ENCODE data around the gene MNAT1. TPM values are rescaled to one million over a fixed set of nuclear protein-coding genes. Genes with fewer than 3 reads are reported as not detected.
"Not testable (repeated sequence)": the region's sequence is repeated elsewhere in the genome, so short reads cannot be mapped to it uniquely, and the experiment has no call there.

Gene MNAT1
- total and polyA plus RNA-seq, 9 of the 15 experiments (the other 6 are each of a cell fraction or from before 2014, with no cell fraction given): 37.8 to 83.3 (median 60.4) TPM

GRCh38 chr14:60731291-60731690, 3.3 kb upstream of the MNAT1 start:
- BruUV-seq (replicated peaks); DNase-seq (ENCODE audit: extremely low read depth in 1 of 4, low spot score in 3 of 4); H3K9ac ChIP-seq (ENCODE audit: insufficient read depth in 1 of 2, low read depth in 2 of 2, low read length in 2 of 2); H2AFZ ChIP-seq (ENCODE audit: low read depth, low read length); FAIRE-seq; intact Hi-C loops (cut with micrococcal nuclease); H4K20me1 ChIP-seq (replicated peaks; ENCODE audit: control insufficient read depth, insufficient read depth, low read length); H3K9me3 ChIP-seq (replicated peaks; ENCODE audit: control insufficient read depth, insufficient read depth, low read depth, low read length); H3K4me2 ChIP-seq (ENCODE audit: insufficient read depth, low read length); H3K36me3 ChIP-seq (ENCODE audit: control insufficient read depth, insufficient read depth, low read length); CTCF ChIA-PET (ENCODE audit: low intra/inter-chr PET ratio); H3K9me1 ChIP-seq (ENCODE audit: control insufficient read depth, insufficient read depth, low read length); H3K27me3 ChIP-seq (ENCODE audit: control insufficient read depth in 2 of 2, insufficient read depth in 2 of 2, low read length in 2 of 2); H3K27ac ChIP-seq (ENCODE audit: extremely low read depth, low read depth, low read length); H3K4me1 ChIP-seq (replicated peaks in 1 of 2; ENCODE audit: control insufficient read depth in 2 of 2, insufficient read depth in 2 of 2, low read length in 2 of 2); H3K4me3 ChIP-seq; POLR2A ChIA-PET; in situ Hi-C loops (cut with MboI); ATAC-seq: not testable (repeated sequence)
- peak; percentile 87 for TF ChIP-seq ZNF146 (CRISPR knock-in tag; IDR thresholded peaks at IDR 0.05; ENCODE audit: unreplicated experiment)
- TF ChIP-seq BCOR (IDR thresholded peaks at IDR 0.05): peak; percentile 76
- H3K79me2 ChIP-seq (ENCODE audit: control insufficient read depth, insufficient read depth, low read length): peaks cover 17% of the 10 kb centered on the region
- 56% methylated on average over 5 of the region's 5 CpGs for WGBS (ENCODE audit: insufficient coverage, low coverage, missing lambda C conversion rate)

- no peaks in the 10 kb centered on the region for H3K36me3 ChIP-seq (ENCODE audit: control insufficient read depth, insufficient read depth, low read length)
- ChIA-PET POLR2A (interaction anchor here (1.8 kb wide), 1 partner anchor 9 kb away, joined by 9 read pairs; the partner anchor contains the start of gene SIX4), CTCF (ENCODE audit: low intra/inter-chr PET ratio) (no interaction called here)
- H3K4me3 ChIP-seq: no peak overlapping the region
- ATAC-seq (no peak), DNase-seq (ENCODE audit: extremely low read depth in 1 of 4, low spot score in 3 of 4) (no peak), FAIRE-seq (no peak)
- H3K27me3 ChIP-seq (ENCODE audit: control insufficient read depth in 2 of 2, insufficient read depth in 2 of 2, low read length in 2 of 2): no peaks in the 10 kb centered on the region
- no peak overlapping the region for H2AFZ ChIP-seq (ENCODE audit: low read depth, low read length)
- in situ Hi-C loops (cut with MboI) (no loop called here), intact Hi-C loops (cut with micrococcal nuclease) (no loop called here)
- no peak overlapping the region for H3K4me2 ChIP-seq (ENCODE audit: insufficient read depth, low read length)
- 39% methylated on average over 4 of the region's 4 CpGs for WGBS (ENCODE audit: insufficient coverage, low coverage, missing lambda C conversion rate)
- no peak overlapping the region for H3K27ac ChIP-seq (ENCODE audit: extremely low read depth, low read depth, low read length)
- peaks cover 31% of the 10 kb centered on the region for H3K79me2 ChIP-seq (ENCODE audit: control insufficient read depth, insufficient read depth, low read length)
- no peaks in the 10 kb centered on the region for H3K9me3 ChIP-seq (replicated peaks; ENCODE audit: control insufficient read depth, insufficient read depth, low read depth, low read length)
- no peak overlapping the region for H3K9ac ChIP-seq (ENCODE audit: insufficient read depth in 1 of 2, low read depth in 2 of 2, low read length in 2 of 2)
- H3K4me1 ChIP-seq (replicated peaks in 1 of 2; ENCODE audit: control insufficient read depth in 2 of 2, insufficient read depth in 2 of 2, low read length in 2 of 2): no peaks in the 10 kb centered on the region
- TF ChIP-seq ZNF316 (IDR thresholded peaks at IDR 0.05) (0 out of 2 replicates have a peak, but pooled peaks have one; percentile 9), ZNF212 (CRISPR knock-in tag; IDR thresholded peaks at IDR 0.05) (no peak), ZNF121 (CRISPR knock-in tag; conservative IDR thresholded peaks at IDR 0.05) (peak; percentile 59), LCOR (CRISPR knock-in tag; IDR thresholded peaks at IDR 0.05) (no peak)
- H4K20me1 ChIP-seq (replicated peaks; ENCODE audit: control insufficient read depth, insufficient read depth, low read length): no peaks in the 10 kb centered on the region
- no peaks in the 10 kb centered on the region for H3K9me1 ChIP-seq (ENCODE audit: control insufficient read depth, insufficient read depth, low read length)
- BruUV-seq (replicated peaks): no TSS peak
These were observed 1.6 kb upstream of the MNAT1 start for GRCh38 chr14:60732840-60733483.

Data from K562 (cell line).